Epidermal melanocyte (primary cell): ENCODE measurements around the gene RAX2.

ENCODE experiments used
- DNase-seq: peaks from one replicate; pipeline ENCODE4 v3.0.0; 2011; ENCODE audit warnings: low spot score; ENCODE audit not compliant: insufficient read length

The RAX2 gene

GRCh38 chr19:3801412-3802096, 29.5 kb upstream of the RAX2 start:
- no peak for DNase-seq

- no peak for DNase-seq
Measured at GRCh38 chr19:3800996-3801395, 29.0 kb upstream of the RAX2 start.

- DNase-seq: no peak
Measured at GRCh38 chr19:3798137-3798536, 26.1 kb upstream of the RAX2 start.

- DNase-seq: no peak
Measured at GRCh38 chr19:3796358-3796757, 24.3 kb upstream of the RAX2 start.

GRCh38 chr19:3793799-3794198, 21.8 kb upstream of the RAX2 start:
- DNase-seq: no peak

- no peak for DNase-seq
Measured at GRCh38 chr19:3792114-3792513, 20.1 kb upstream of the RAX2 start.

- DNase-seq: no peak
Measured at GRCh38 chr19:3790941-3791340, 18.9 kb upstream of the RAX2 start.

- no peak for DNase-seq
Measured at GRCh38 chr19:3790209-3790734, 18.2 kb upstream of the RAX2 start.

GRCh38 chr19:3788996-3789778, 17.2 kb upstream of the RAX2 start:
- DNase-seq: no peak

GRCh38 chr19:3785938-3786824, 14.2 kb upstream of the RAX2 start, which contains the start of gene MATK:
Gene MATK, minus strand, starts transcription at chr19:3786381. Its CDS starts 1,246 bp downstream, at chr19:3785135.
- DNase-seq: no peak

GRCh38 chr19:3785451-3785937, 13.5 kb upstream of the RAX2 start:
- DNase-seq: no peak

GRCh38 chr19:3784607-3785450, 12.8 kb upstream of the RAX2 start:
- DNase-seq: no peak

GRCh38 chr19:3783660-3784584, 11.9 kb upstream of the RAX2 start:
- no peak for DNase-seq

- DNase-seq: no peak
Measured at GRCh38 chr19:3782903-3783302, 10.9 kb upstream of the RAX2 start.

GRCh38 chr19:3782330-3782729, 10.3 kb upstream of the RAX2 start:
- DNase-seq: no peak

GRCh38 chr19:3781603-3782002, 9.6 kb upstream of the RAX2 start:
- DNase-seq: no peak

GRCh38 chr19:3780786-3781304, 8.8 kb upstream of the RAX2 start:
- DNase-seq: no peak

GRCh38 chr19:3778899-3779723, 7.1 kb upstream of the RAX2 start:
- DNase-seq: no peak
